Bronchial epithelial cell (primary cell): ENCODE measurements around the gene REXO5. TPM values are rescaled to one million over a fixed set of nuclear protein-coding genes. Genes with fewer than 3 reads are reported as not detected.

Experiments used
- DNase-seq: peaks from one replicate; pipeline ENCODE4 v3.0.0-alpha.2; 2010; ENCODE audit warnings: low read depth
- FAIRE-seq: peaks from 2 replicates; lab custom pipeline; 2011; peaks lifted over from hg19 to GRCh38; lab: Jason Lieb, UNC
- H3K27me3 ChIP-seq: 2 replicates; pipeline ENCODE4 v1.5.1; 2011; ENCODE audit warnings: low read length; ENCODE audit not compliant: control insufficient read depth, insufficient read depth
- H3K36me3 ChIP-seq: 2 replicates; pipeline ENCODE4 v1.5.1; 2011; ENCODE audit warnings: low read length; ENCODE audit not compliant: control insufficient read depth, insufficient read depth
- H3K4me3 ChIP-seq: 2 replicates; pipeline ENCODE4 v1.5.1; 2011; ENCODE audit warnings: mild to moderate bottlenecking, low read depth, low read length, control low read depth
- CTCF ChIP-seq: IDR thresholded peaks from 2 replicates; pipeline ENCODE4 v1.5.1; 2011; ENCODE audit warnings: mild to moderate bottlenecking, moderate library complexity, low read length, control low read depth, inconsistent platforms; ENCODE audit not compliant: insufficient read depth, severe bottlenecking
- total RNA-seq: library from RNA; depleted of rRNA; stranded (reverse); fragments of >200 nt; gene quantifications from 2 replicates; pipeline ENCODE4 v1.2.1, GENCODE V29; 2014

The REXO5 gene
- total RNA-seq, 1 donor from 2014 or later, result 1.1 TPM

DNA sequence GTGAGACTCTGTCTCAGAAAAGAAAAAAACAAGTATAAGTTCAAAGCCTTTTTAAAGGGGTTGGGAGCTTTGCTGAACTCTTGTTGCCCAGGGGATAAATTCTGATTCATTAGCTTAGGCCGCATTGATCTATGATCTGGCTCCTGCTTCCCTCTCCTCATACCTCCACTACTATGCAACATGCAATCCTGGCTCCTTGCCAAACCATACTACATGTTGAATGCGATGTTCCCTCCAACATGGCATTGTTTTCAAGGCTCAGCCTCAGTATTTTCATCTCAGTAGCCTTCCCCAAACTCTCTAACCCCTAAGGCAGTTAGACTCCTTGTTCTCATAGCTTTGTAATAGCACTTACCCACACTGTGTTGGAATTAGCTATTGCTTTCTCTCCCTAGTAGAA lies 6.2 kb downstream of the REXO5 start:
- H3K27me3 ChIP-seq, result no peaks in the 10 kb centered on the region
- no peak for TF ChIP-seq CTCF
- H3K36me3 ChIP-seq, result no peaks in the 10 kb centered on the region
- no peak overlapping the region for H3K4me3 ChIP-seq
- DNase-seq (no peak), FAIRE-seq (no peak)

GRCh38 chr16:20814784-20815183 lies 8.5 kb downstream of the REXO5 start:
- no peak for TF ChIP-seq CTCF
- Histone ChIP-seq H3K27me3 (no peaks in the 10 kb centered on the region), H3K36me3 (peaks cover 2% of the 10 kb centered on the region), H3K4me3 (no peak overlapping the region)
- FAIRE-seq (no peak), DNase-seq (no peak)

DNA sequence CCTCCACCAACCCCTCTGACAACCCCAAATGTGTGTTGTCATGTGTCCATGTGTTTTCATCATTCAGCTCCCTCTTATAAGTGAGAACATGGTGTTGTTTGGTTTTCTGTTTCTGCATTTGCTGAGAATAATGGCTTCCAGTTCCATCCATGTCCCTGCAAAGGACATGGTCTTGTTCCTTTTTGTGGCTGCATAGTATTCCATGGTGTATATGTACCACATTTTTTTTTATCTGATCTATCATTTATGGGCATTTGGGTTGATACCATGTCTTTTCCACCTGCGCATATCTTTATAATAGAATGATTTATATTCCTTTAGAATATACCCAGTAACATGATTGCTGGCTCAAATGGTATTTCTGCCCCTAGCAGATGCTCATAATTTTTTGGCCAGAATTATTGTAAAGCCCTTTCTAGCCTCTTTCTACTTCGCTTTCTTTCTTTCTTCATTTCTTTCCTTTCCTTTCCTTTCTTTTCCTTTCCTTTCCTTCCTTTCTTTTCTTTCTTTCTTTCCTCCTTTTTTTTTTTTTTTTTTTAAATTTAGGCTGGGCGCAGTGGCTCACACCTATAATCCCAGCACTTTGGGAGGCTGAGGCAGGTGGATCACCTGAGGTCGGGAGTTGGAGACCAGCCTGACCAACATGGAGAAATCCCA lies 12.7 kb downstream of the REXO5 start:
- FAIRE-seq, result no peak
- Histone ChIP-seq H3K4me3 (no peak overlapping the region), H3K27me3 (no peaks in the 10 kb centered on the region), H3K36me3 (peaks cover 3% of the 10 kb centered on the region)
- no peak for DNase-seq
- no peak for TF ChIP-seq CTCF

DNA sequence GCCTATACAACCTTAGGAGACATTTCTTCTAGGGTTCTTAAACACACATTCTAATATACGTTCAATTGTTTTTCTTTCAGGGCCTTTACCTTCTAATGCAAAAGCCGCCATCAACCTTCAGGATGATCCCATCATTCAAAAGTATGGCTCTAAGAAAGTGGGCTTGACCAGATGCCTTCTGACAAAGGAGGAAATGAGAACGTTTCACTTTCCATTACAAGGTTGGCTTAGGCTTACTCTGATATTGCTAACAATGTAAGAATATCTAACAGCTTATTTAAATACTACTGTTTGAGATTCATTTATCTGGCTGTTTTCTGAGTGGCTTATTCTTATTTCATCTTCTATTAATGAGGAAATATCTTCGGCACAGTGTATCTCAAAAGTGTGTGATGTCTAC lies 15.4 kb downstream of the REXO5 start:
- Histone ChIP-seq H3K27me3 (no peaks in the 10 kb centered on the region), H3K36me3 (peaks cover 3% of the 10 kb centered on the region), H3K4me3 (no peak overlapping the region)
- no peak for TF ChIP-seq CTCF
- DNase-seq, result no peak
- no peak for FAIRE-seq

DNA sequence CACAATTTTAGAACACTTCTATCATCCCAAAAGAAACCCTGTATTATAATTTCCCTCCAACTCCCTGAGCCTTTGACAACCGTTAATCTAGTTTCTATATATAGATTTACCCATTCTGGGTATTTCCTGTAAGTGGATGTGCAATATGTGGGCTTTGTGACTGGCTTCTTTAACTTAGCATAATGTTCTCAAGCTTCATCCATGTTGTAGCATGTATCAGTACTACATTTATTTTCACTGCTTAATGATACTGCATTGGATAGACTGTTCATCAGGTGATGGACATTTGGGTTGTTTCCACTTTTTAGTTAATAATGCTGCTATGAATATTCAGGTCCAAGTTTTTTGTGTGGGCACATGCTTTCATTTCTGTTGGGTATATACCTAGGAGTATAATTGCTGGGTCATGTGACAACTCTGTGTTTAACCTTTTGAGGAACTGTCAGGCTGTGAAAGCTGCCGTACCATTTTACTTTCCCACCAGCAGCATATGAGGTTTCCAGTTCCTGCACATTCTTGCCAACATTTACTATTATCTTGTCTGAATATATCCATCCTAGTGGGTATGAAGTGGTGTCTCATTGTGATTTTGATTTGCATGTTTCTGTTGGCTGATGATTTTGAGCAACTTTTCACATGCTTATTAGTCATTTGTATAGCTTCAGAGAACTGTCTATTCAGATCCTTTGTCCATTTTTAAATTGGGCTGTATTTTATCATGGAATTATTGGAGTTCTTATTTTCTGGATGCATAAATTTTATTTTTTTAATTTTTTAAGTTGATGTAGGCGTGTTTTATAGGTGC lies 16.4 kb downstream of the REXO5 start:
- Histone ChIP-seq H3K4me3 (no peak overlapping the region), H3K36me3 (peaks cover 3% of the 10 kb centered on the region), H3K27me3 (no peaks in the 10 kb centered on the region)
- TF ChIP-seq CTCF, result no peak
- DNase-seq, result no peak
- no peak for FAIRE-seq
